Keratinocyte (primary cell): ENCODE data around the gene ARHGAP15. TPM values are rescaled to one million over a fixed set of nuclear protein-coding genes. Genes with fewer than 3 reads are reported as not detected.

Experiments
- DNase-seq: peaks from one replicate; pipeline ENCODE4 v3.0.0-alpha.2; 2011; ENCODE audit warnings: low read depth, missing footprints, low spot score
- FAIRE-seq: peaks from 2 replicates; lab custom pipeline; 2011; peaks lifted over from hg19 to GRCh38; lab: Jason Lieb, UNC
- H2AFZ ChIP-seq: 2 replicates; pipeline ENCODE4 v1.6.0; 2012; ENCODE audit warnings: low read length, control low read depth, inconsistent platforms; ENCODE audit not compliant: control insufficient read depth
- H3K27ac ChIP-seq: 2 replicates; pipeline ENCODE4 v1.5.1; 2011; ENCODE audit warnings: low read length; ENCODE audit not compliant: control insufficient read depth, insufficient read depth
- H3K27me3 ChIP-seq: 3 replicates; pipeline ENCODE4 v1.6.0; 2011; ENCODE audit warnings: low read length; ENCODE audit not compliant: control insufficient read depth, insufficient read depth; ENCODE audit errors: extremely low read depth
- H3K36me3 ChIP-seq, 2 experiments: 2 replicates in 1 of 2; 3 replicates in 1 of 2; pipeline ENCODE4 v1.5.1; 2011; ENCODE audit warnings: low read length in 2 of 2, mild to moderate bottlenecking in 1 of 2; ENCODE audit not compliant: control insufficient read depth in 2 of 2, insufficient read depth in 2 of 2; ENCODE audit errors: extremely low read depth in 1 of 2
- H3K4me1 ChIP-seq: 3 replicates; pipeline ENCODE4 v1.5.1; 2011; ENCODE audit warnings: low read length; ENCODE audit not compliant: control insufficient read depth, insufficient read depth; ENCODE audit errors: extremely low read depth
- H3K4me2 ChIP-seq: 3 replicates; pipeline ENCODE4 v1.6.0; 2011; ENCODE audit warnings: low read depth, low read length; ENCODE audit not compliant: control insufficient read depth, insufficient read depth; ENCODE audit errors: extremely low read depth
- H3K4me3 ChIP-seq, 3 experiments: fragments of 200-600 bp in 1 of 3; sonication (generic) in 1 of 3; 2 replicates in 2 of 3; 3 replicates in 1 of 3; pipeline ENCODE4 v1.5.1; 2011 to 2016; ENCODE audit warnings: low read length in 3 of 3, mild to moderate bottlenecking in 3 of 3, control low read depth in 2 of 3, inconsistent platforms in 1 of 3, low read depth in 1 of 3, mixed read lengths in 1 of 3, mixed run types in 1 of 3, moderate library complexity in 1 of 3; ENCODE audit not compliant: control insufficient read depth in 2 of 3, insufficient read depth in 2 of 3; ENCODE audit errors: extremely low read depth in 1 of 3
- H3K79me2 ChIP-seq: 2 replicates; pipeline ENCODE4 v1.6.0; 2012; ENCODE audit warnings: low read length; ENCODE audit not compliant: control insufficient read depth, insufficient read depth
- H3K9ac ChIP-seq: 3 replicates; pipeline ENCODE4 v1.6.0; 2011; ENCODE audit warnings: low read length; ENCODE audit not compliant: control insufficient read depth, insufficient read depth; ENCODE audit errors: extremely low read depth
- H3K9me1 ChIP-seq: 3 replicates; pipeline ENCODE4 v1.6.0; 2011; ENCODE audit warnings: low read length; ENCODE audit not compliant: control insufficient read depth, insufficient read depth; ENCODE audit errors: extremely low read depth
- H3K9me3 ChIP-seq: 2 replicates; pipeline ENCODE4 v1.5.1; 2012; ENCODE audit warnings: low read depth, low read length; ENCODE audit not compliant: control insufficient read depth
- H4K20me1 ChIP-seq: 3 replicates; pipeline ENCODE4 v1.6.0; 2011; ENCODE audit warnings: low read length; ENCODE audit not compliant: control insufficient read depth, insufficient read depth; ENCODE audit errors: extremely low read depth
- CTCF ChIP-seq, 3 experiments: IDR thresholded peaks in 1 of 3; conservative IDR thresholded peaks in 1 of 3; optimal IDR thresholded peaks in 1 of 3; 2 replicates in 2 of 3; 3 replicates in 1 of 3; pipeline versions ENCODE3 to v1.5.1; 2011; ENCODE audit warnings: low read length in 3 of 3, mild to moderate bottlenecking in 3 of 3, moderate library complexity in 2 of 3, control low read depth in 1 of 3, inconsistent platforms in 1 of 3; ENCODE audit not compliant: insufficient read depth in 2 of 3; ENCODE audit errors: extremely low read depth in 1 of 3
- EZH2 ChIP-seq: IDR thresholded peaks from one replicate; pipeline ENCODE4 v1.6.1; 2012; ENCODE audit warnings: inconsistent platforms, mild to moderate bottlenecking, low read length, moderate library complexity
- dilution Hi-C: fragments of 300-500 bp; cut with MboI; formaldehyde crosslinking; loops from one replicate; pipeline ENCODE4 v1.7.0; 2020; ENCODE audit warnings: low sequenced_read_pairs; ENCODE audit not compliant: extremely low pct_ligation_motif_present
- polyA plus RNA-seq, 5 experiments: library from polyadenylated mRNA; depleted of rRNA in 3 of 5; stranded (reverse) in 3 of 5; stranded (forward) in 1 of 5; unstranded in 1 of 5; fragments of >200 nt; gene quantifications; 1 replicate in 1 of 5; 2 replicates in 3 of 5; 3 replicates in 1 of 5; pipeline versions ENCODE4 v1.2.1 to v1.2.3, GENCODE V29; 2011 to 2012; ENCODE audit warnings: missing spikeins in 2 of 5, low read depth in 1 of 5, low replicate concordance in 1 of 5

ARHGAP15 gene
- polyA plus RNA-seq, 1 donor (not counting 4 experiments of a cell fraction or from before 2014, with no cell fraction given), result not detected

- no peaks in the 10 kb centered on the region for H4K20me1 ChIP-seq
- H3K9me3 ChIP-seq, result no peaks in the 10 kb centered on the region
- no peak overlapping the region for H3K9ac ChIP-seq
- TF ChIP-seq EZH2 (no peak), CTCF (optimal IDR thresholded peaks at IDR 0.05 in 1 of 3, IDR thresholded peaks at IDR 0.05 in 1 of 3, conservative IDR thresholded peaks at IDR 0.05 in 1 of 3; ENCODE audit: extremely low read depth in 1 of 3, insufficient read depth in 2 of 3, low read length in 3 of 3) (no peak)
- no peak overlapping the region for H3K4me2 ChIP-seq
- dilution Hi-C loops, result no loop called here
- FAIRE-seq (no peak), DNase-seq (no peak)
- H3K79me2 ChIP-seq, result no peaks in the 10 kb centered on the region
- H3K4me1 ChIP-seq, result peaks cover 12% of the 10 kb centered on the region
- no peak overlapping the region for H2AFZ ChIP-seq
- no peaks in the 10 kb centered on the region for H3K9me1 ChIP-seq
- H3K27ac ChIP-seq, result no peak overlapping the region
- H3K4me3 ChIP-seq, result no peak overlapping the region
- no peaks in the 10 kb centered on the region for H3K36me3 ChIP-seq
- no peaks in the 10 kb centered on the region for H3K27me3 ChIP-seq
These were observed 577.1 kb downstream of the ARHGAP15 start for GRCh38 chr2:143706354-143706753.

GRCh38 chr2:143708682-143709081, 579.5 kb downstream of the ARHGAP15 start:
- no peak for TF ChIP-seq CTCF (optimal IDR thresholded peaks at IDR 0.05 in 1 of 3, IDR thresholded peaks at IDR 0.05 in 1 of 3, conservative IDR thresholded peaks at IDR 0.05 in 1 of 3; ENCODE audit: extremely low read depth in 1 of 3, insufficient read depth in 2 of 3, low read length in 3 of 3)
- no peak for TF ChIP-seq EZH2
- no peak overlapping the region for H2AFZ ChIP-seq
- peaks cover 12% of the 10 kb centered on the region for H3K4me1 ChIP-seq
- FAIRE-seq, result no peak
- DNase-seq, result no peak
- H3K27me3 ChIP-seq, result no peaks in the 10 kb centered on the region
- H3K4me2 ChIP-seq, result no peak overlapping the region
- no peak overlapping the region for H3K9ac ChIP-seq
- H3K79me2 ChIP-seq, result no peaks in the 10 kb centered on the region
- H4K20me1 ChIP-seq, result no peaks in the 10 kb centered on the region
- no peaks in the 10 kb centered on the region for H3K9me1 ChIP-seq
- H3K9me3 ChIP-seq, result no peaks in the 10 kb centered on the region
- H3K27ac ChIP-seq, result no peak overlapping the region
- H3K36me3 ChIP-seq, result no peaks in the 10 kb centered on the region
- dilution Hi-C loops, result no loop called here
- no peak overlapping the region for H3K4me3 ChIP-seq
